ENCODE data around the gene ZFYVE28. TPM values are rescaled to one million over a fixed set of nuclear protein-coding genes. Genes with fewer than 3 reads are reported as not detected.
"Not testable (repeated sequence)": the region's sequence is repeated elsewhere in the genome, so short reads cannot be mapped to it uniquely, and the experiment has no call there.

Gene ZFYVE28
- total RNA-seq (10 to 100 TPM; 10.8 to 25.9 TPM), polyA plus RNA-seq (10 to 100 TPM in 1 of 2 donors, 1 to 10 TPM in 1; 7.0 to 14.3 TPM)
- long read RNA-seq, donor 1, partial matches to known transcripts: 5 of 16 reads
- long read RNA-seq, donor 1, other reads (novel, unspliced or antisense): 10 of 16 reads
- long read RNA-seq, donor 2, full-length matches to known transcripts: 2 of 13 reads
- long read RNA-seq, donor 2, partial matches to known transcripts: 0 of 13 reads
- long read RNA-seq, donor 2, other reads (novel, unspliced or antisense): 11 of 13 reads

DNA sequence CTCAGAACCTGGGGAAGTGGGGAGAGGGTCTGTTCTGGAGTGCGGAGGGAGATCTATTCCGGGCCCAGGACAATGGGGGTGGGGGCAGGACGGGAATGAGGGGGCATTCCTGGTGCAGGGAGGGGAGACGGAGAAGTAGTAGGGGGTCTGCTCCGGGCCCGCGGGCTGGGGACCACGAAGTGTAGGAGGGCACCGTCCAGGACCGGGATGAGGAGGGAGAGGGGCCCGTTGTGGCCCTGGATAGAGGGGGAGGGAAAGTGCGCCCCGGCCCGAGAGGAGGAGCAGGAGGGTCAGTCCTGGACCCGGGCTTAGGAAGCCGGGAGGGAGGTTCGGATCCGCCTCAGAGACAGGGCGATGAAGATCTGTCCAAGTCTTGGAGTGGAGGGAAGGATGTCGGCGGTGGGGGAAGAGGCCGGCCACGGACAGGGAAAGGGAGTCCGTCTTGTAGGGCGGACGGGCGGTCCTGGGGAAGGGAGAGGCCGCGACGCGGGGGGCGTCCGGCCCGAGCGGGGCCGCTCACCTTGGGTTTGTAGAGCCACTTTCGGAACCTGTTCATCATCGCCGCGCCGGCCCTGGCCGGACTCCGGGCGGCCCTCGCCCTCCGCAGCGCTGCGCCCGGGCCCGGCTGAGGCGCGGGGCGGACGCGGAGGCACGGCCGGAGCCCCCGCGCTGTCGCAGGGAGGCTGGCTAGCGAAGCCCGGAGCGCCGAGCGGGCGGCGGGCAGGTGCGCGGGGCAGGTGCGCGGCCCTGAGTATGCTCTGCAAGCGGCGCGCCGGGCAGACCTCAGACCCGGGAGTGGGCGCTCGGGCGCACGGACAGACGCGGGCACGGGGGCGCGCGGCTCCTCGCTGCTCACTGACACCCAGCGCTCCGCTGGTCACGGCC lies at the start of gene ZFYVE28:
TSS of gene ZFYVE28 (minus strand) at position 881 of the 885 bp plus-strand sequence. CDS start at position 559, 322 bp downstream.
- WGBS, 2 donors: 1% methylated on average over 46 to 90 of the region's 90 CpGs
- ATAC-seq (ENCODE audit: low FRiP score): peak; percentile 2
- peaks cover 0 to 3% of the 10 kb centered on the region in 2 donors for H3K4me1 ChIP-seq (ENCODE audit: control insufficient read depth in 1 of 2, insufficient read depth in 2 of 2, low read length in 2 of 2)
- H3K9me3 ChIP-seq (ENCODE audit: control insufficient read depth, low read length): no peaks in the 10 kb centered on the region
- no peak within 1 kb of the TSS for H3K27ac ChIP-seq (ENCODE audit: low read depth in 1 of 2, low read length in 2 of 2)
- no peaks in the 10 kb centered on the region for H3K36me3 ChIP-seq (ENCODE audit: control insufficient read depth in 1 of 2, insufficient read depth in 2 of 2, low read length in 1 of 2)
- peak; percentile 70 to 87 for DNase-seq
- H3K4me3 ChIP-seq (ENCODE audit: low read length in 2 of 2): peak within 1 kb of the TSS; percentile 77 to 91
- intact Hi-C loops (cut with DNase I): loop anchor here (2.0 to 10.0 kb wide), 3 partner anchors 119 to 156 kb away; partner anchors contain the start of genes MXD4 (in 2 of the 2) and FAM193A (in 1 of the 2)
- no peaks in the 10 kb centered on the region for H3K27me3 ChIP-seq (ENCODE audit: control insufficient read depth in 1 of 2, insufficient read depth in 2 of 2, low read length in 1 of 2)

DNA sequence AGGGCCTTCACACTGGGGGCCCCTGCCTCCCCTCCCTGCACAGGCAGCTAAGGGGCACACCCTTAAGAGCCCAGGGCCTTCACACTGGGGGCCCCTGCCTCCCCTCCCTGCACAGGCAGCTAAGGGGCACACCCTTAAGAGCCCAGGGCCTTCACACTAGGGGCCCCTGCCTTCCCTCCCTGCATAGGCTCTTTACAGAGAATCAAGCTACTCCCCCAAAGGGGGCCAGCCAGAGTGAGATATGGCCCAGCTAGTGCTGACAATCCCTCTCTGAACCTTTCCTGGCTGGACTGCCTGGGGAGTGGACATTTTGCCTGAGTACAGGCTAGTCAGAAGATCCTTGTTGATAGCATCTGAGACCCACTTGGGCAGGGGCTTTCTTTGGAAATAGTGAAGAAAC lies 47.1 kb upstream of the ZFYVE28 start:
- not testable (repeated sequence) for ATAC-seq (ENCODE audit: low FRiP score); H3K4me3 ChIP-seq (ENCODE audit: low read length in 2 of 2); H3K27me3 ChIP-seq (ENCODE audit: control insufficient read depth in 1 of 2, insufficient read depth in 2 of 2, low read length in 1 of 2); H3K4me1 ChIP-seq (ENCODE audit: control insufficient read depth in 1 of 2, insufficient read depth in 2 of 2, low read length in 2 of 2); H3K9me3 ChIP-seq (ENCODE audit: control insufficient read depth, low read length); H3K36me3 ChIP-seq (ENCODE audit: control insufficient read depth in 1 of 2, insufficient read depth in 2 of 2, low read length in 1 of 2); H3K27ac ChIP-seq (ENCODE audit: low read depth in 1 of 2, low read length in 2 of 2)
- DNase-seq: peak in 1 of 2 donors; percentile 14
- intact Hi-C loops (cut with DNase I): loop anchor here (5.0 to 10.0 kb wide), 2 partner anchors 211 to 243 kb away; no protein-coding TSS in a partner anchor

DNA sequence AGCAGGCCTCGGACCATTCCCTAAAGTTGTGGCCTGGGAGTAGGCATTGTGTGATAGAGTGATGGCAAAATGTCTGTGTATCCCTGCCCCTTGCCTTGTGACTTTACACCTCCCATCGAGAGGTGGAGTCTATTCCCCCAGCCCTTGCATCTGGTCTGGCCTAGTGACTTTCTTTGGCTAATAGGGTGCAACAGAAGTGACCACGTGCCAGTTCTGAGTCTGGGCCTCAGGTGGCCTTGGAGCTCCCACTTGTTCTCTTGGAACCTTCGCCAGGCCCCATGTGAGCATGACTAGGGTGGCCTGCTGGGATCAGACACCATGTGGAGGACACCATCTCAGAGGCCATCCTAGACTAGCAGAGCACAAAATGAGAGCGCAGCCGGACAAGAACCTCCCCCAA lies 46.6 kb upstream of the ZFYVE28 start:
- ATAC-seq (ENCODE audit: low FRiP score) (no peak), DNase-seq (peak in 1 of 2 donors; percentile 33)
- Histone ChIP-seq H3K27ac (ENCODE audit: low read depth in 1 of 2, low read length in 2 of 2) (no peak overlapping the region), H3K9me3 (ENCODE audit: control insufficient read depth, low read length) (no peaks in the 10 kb centered on the region), H3K4me1 (ENCODE audit: control insufficient read depth in 1 of 2, insufficient read depth in 2 of 2, low read length in 2 of 2) (no peaks in the 10 kb centered on the region), H3K36me3 (ENCODE audit: control insufficient read depth in 1 of 2, insufficient read depth in 2 of 2, low read length in 1 of 2) (no peaks in the 10 kb centered on the region), H3K4me3 (ENCODE audit: low read length in 2 of 2) (no peak overlapping the region), H3K27me3 (ENCODE audit: control insufficient read depth in 1 of 2, insufficient read depth in 2 of 2, low read length in 1 of 2) (no peaks in the 10 kb centered on the region)
- intact Hi-C loops (cut with DNase I): loop anchor here (5.0 to 10.0 kb wide), 2 partner anchors 210 to 243 kb away; no protein-coding TSS in a partner anchor
- 89 to 91% methylated on average over 6 of the region's 6 CpGs for WGBS, 2 donors

GRCh38 chr4:2462992-2463762 lies 44.7 kb upstream of the ZFYVE28 start:
- no peak for ATAC-seq (ENCODE audit: low FRiP score)

DNA sequence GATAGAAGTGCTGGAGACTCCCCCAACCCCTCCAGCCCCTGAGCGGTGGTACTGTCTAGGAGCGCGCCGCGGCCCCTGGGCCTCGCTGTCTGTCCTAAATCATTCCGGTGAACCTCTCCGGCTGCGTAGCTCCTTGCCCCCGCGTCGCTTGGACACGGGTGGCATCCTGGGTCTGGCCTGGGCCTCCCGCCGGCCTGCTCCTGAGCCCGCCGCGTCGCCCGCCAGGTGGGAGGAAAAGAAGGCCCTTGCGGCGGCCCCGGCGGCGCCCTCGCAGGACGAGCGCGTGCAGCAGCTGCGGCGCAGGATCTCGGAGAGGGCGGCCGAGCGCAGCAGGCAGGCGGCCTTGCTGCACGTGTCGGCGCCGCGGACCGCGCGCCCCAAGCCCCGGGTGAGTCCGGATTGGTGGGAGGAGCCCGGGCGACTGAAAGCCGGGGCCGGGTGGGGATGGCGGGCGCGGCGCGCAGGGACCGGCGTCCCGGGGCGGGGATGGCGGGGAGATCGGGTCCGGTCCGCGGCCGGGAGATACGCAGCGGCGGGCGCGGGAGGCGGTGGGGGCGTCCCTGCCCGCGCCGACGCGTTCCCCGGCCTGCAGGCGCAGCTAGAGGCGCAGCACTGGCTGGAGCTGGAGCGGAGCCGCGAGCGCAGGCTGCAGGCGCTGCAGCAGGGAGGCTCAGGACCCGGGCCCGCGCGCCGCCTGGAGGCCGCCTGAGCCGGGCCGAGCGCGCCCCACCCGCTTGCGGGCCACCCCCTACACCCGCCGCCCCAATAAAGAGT lies 44.0 kb upstream of the ZFYVE28 start:
- H3K27me3 ChIP-seq (ENCODE audit: control insufficient read depth in 1 of 2, insufficient read depth in 2 of 2, low read length in 1 of 2): no peaks in the 10 kb centered on the region
- ATAC-seq (ENCODE audit: low FRiP score) (peak; percentile 85), DNase-seq (peak; percentile 78 to 88)
- H3K27ac ChIP-seq (ENCODE audit: low read depth in 1 of 2, low read length in 2 of 2): peak overlapping the region in 1 of 2 donors; percentile 8
- 6 to 10% methylated on average over 59 to 99 of the region's 99 CpGs for WGBS, 2 donors
- H3K36me3 ChIP-seq (ENCODE audit: control insufficient read depth in 1 of 2, insufficient read depth in 2 of 2, low read length in 1 of 2): no peaks in the 10 kb centered on the region
- H3K9me3 ChIP-seq (ENCODE audit: control insufficient read depth, low read length): no peaks in the 10 kb centered on the region
- intact Hi-C loops (cut with DNase I): loop anchor here in 1 of 2 donors (2.0 to 10.0 kb wide), 2 partner anchors 208 to 244 kb away; no protein-coding TSS in a partner anchor
- peak overlapping the region; percentile 45 to 71 for H3K4me3 ChIP-seq (ENCODE audit: low read length in 2 of 2)
- no peaks in the 10 kb centered on the region for H3K4me1 ChIP-seq (ENCODE audit: control insufficient read depth in 1 of 2, insufficient read depth in 2 of 2, low read length in 2 of 2)

More at GRCh38 chr4:2462992-2463762, 44.7 kb upstream of the ZFYVE28 start:
- DNase-seq: peak in 1 of 2 donors; percentile 39
- H3K4me1 ChIP-seq (ENCODE audit: control insufficient read depth in 1 of 2, insufficient read depth in 2 of 2, low read length in 2 of 2): no peaks in the 10 kb centered on the region
- H3K4me3 ChIP-seq (ENCODE audit: low read length in 2 of 2): peak overlapping the region in 1 of 2 donors; percentile 45
- intact Hi-C loops (cut with DNase I): loop anchor here in 1 of 2 donors (2.0 to 10.0 kb wide), 2 partner anchors 208 to 244 kb away; no protein-coding TSS in a partner anchor
- no peak overlapping the region for H3K27ac ChIP-seq (ENCODE audit: low read depth in 1 of 2, low read length in 2 of 2)
- H3K27me3 ChIP-seq (ENCODE audit: control insufficient read depth in 1 of 2, insufficient read depth in 2 of 2, low read length in 1 of 2): no peaks in the 10 kb centered on the region
- no peaks in the 10 kb centered on the region for H3K36me3 ChIP-seq (ENCODE audit: control insufficient read depth in 1 of 2, insufficient read depth in 2 of 2, low read length in 1 of 2)
- no peaks in the 10 kb centered on the region for H3K9me3 ChIP-seq (ENCODE audit: control insufficient read depth, low read length)
- 28 to 40% methylated on average over 25 to 35 of the region's 35 CpGs for WGBS, 2 donors

- Histone ChIP-seq H3K9me3 (ENCODE audit: control insufficient read depth, low read length) (no peaks in the 10 kb centered on the region), H3K27ac (ENCODE audit: low read depth in 1 of 2, low read length in 2 of 2) (no peak overlapping the region), H3K4me1 (ENCODE audit: control insufficient read depth in 1 of 2, insufficient read depth in 2 of 2, low read length in 2 of 2) (no peaks in the 10 kb centered on the region), H3K27me3 (ENCODE audit: control insufficient read depth in 1 of 2, insufficient read depth in 2 of 2, low read length in 1 of 2) (no peaks in the 10 kb centered on the region), H3K36me3 (ENCODE audit: control insufficient read depth in 1 of 2, insufficient read depth in 2 of 2, low read length in 1 of 2) (no peaks in the 10 kb centered on the region), H3K4me3 (ENCODE audit: low read length in 2 of 2) (no peak overlapping the region)
- ATAC-seq (ENCODE audit: low FRiP score): no peak
- 89 to 94% methylated on average over 15 of the region's 15 CpGs for WGBS, 2 donors
- intact Hi-C loops (cut with DNase I): loop anchor here in 1 of 2 donors (10.0 kb wide), 1 partner anchor 207 kb away; no protein-coding TSS in a partner anchor
- DNase-seq: peak in 1 of 2 donors; percentile 37
Observed at GRCh38 chr4:2461246-2461960, 43.0 kb upstream of the ZFYVE28 start.

DNA sequence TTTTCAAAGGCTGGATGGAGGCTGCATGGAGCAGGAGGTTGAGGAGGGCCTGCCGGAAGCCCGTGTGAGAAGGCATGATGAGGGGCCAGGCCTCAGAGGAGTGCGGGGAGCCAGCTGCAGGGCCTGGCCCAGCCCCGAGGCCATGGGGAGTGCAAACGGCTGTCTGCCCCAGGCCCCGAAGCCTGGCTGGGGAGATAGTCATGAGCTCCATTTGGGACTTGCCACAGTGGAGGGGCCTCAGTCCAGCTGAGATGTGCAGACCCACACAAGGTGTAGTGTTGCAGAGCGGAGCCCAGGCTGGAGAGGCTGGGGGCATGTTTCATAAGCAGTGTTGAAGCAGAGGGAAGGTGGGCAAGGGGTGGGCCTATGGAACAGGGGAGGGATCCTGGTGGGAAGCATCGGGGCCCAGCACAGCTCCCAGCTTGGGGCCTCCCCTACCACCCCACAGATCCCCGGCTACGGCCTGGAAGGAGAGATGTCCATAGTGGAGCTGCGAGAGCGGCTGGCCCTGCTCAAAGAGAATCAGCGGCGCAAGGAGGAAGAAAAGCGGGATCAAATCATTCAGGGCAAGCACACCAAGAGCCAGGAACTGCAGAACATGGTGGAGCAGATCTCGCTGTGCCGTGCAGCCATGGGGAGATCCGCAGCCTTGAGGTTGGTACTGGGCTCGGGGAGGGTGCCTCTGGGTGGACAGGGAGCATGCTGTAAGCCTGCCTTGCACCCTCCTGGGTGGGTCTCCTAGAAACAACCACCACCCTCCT lies 41.3 kb upstream of the ZFYVE28 start:
- WGBS, 2 donors: 93 to 97% methylated on average over 19 of the region's 19 CpGs
- DNase-seq (peak in 1 of 2 donors; percentile 61), ATAC-seq (ENCODE audit: low FRiP score) (no peak)
- Histone ChIP-seq H3K4me3 (ENCODE audit: low read length in 2 of 2) (no peak overlapping the region), H3K27ac (ENCODE audit: low read depth in 1 of 2, low read length in 2 of 2) (no peak overlapping the region), H3K4me1 (ENCODE audit: control insufficient read depth in 1 of 2, insufficient read depth in 2 of 2, low read length in 2 of 2) (no peaks in the 10 kb centered on the region), H3K27me3 (ENCODE audit: control insufficient read depth in 1 of 2, insufficient read depth in 2 of 2, low read length in 1 of 2) (no peaks in the 10 kb centered on the region), H3K36me3 (ENCODE audit: control insufficient read depth in 1 of 2, insufficient read depth in 2 of 2, low read length in 1 of 2) (no peaks in the 10 kb centered on the region), H3K9me3 (ENCODE audit: control insufficient read depth, low read length) (no peaks in the 10 kb centered on the region)
- intact Hi-C loops (cut with DNase I): loop anchor here in 1 of 2 donors (10.0 kb wide), 1 partner anchor 205 kb away; no protein-coding TSS in a partner anchor
